ENCODE data around the gene MARCO. TPM values are rescaled to one million over a fixed set of nuclear protein-coding genes. Genes with fewer than 3 reads are reported as not detected.

MARCO gene
- total and polyA plus RNA-seq, 10 of the 15 experiments (the other 5 are each of a cell fraction or from before 2014, with no cell fraction given) = 0.13 to 0.67 (median 0.32) TPM; not detected in 5

GRCh38 chr2:118905206-118905605 is 36.8 kb upstream of the MARCO start:
- 69% methylated on average over 3 of the region's 3 CpGs for WGBS (ENCODE audit: insufficient coverage, insufficient replicate concordance, low lambda C conversion rate, missing lambda C conversion rate)
- in situ Hi-C loops (cut with MboI) = no loop called here
- no peak for ATAC-seq
- Histone ChIP-seq H3K79me2 (ENCODE audit: control insufficient read depth, insufficient read depth, low read length) (no peaks in the 10 kb centered on the region), H4K20me1 (ENCODE audit: control insufficient read depth, insufficient read depth) (no peaks in the 10 kb centered on the region), H3K9me3 (replicated peaks; ENCODE audit: control insufficient read depth, insufficient read depth, low read length) (no peaks in the 10 kb centered on the region), H3K4me2 (ENCODE audit: control insufficient read depth, insufficient read depth) (no peak overlapping the region), H3K4me1 (ENCODE audit: control insufficient read depth, insufficient read depth, low read length) (no peaks in the 10 kb centered on the region), H2AFZ (ENCODE audit: control insufficient read depth, low read depth, low read length) (no peak overlapping the region), H3K4me3 (no peak overlapping the region), H3K27me3 (replicated peaks in 1 of 2; ENCODE audit: control insufficient read depth in 2 of 2, insufficient read depth in 2 of 2, low read length in 1 of 2) (no peaks in the 10 kb centered on the region; a peak in 1 of 4 replicates), H3K9ac (ENCODE audit: control insufficient read depth, insufficient read depth, low read length) (no peak overlapping the region), H3K27ac (ENCODE audit: control insufficient read depth, insufficient read depth) (no peak overlapping the region), H3K36me3 (ENCODE audit: control insufficient read depth in 2 of 2, insufficient read depth in 2 of 2, low read length in 1 of 2) (no peaks in the 10 kb centered on the region)
- ChIA-PET POLR2A (no interaction called here), SMC1A (ENCODE audit: uncharacterized antibody, unreplicated experiment) (no interaction called here), CTCF (no interaction called here), RAD21 (ENCODE audit: unreplicated experiment) (no interaction called here)
- BruUV-seq (replicated peaks) = no TSS peak
- FAIRE-seq = no peak
- intact Hi-C loops (cut with micrococcal nuclease; ENCODE audit: unreplicated experiment) = no loop called here
- TF ChIP-seq RELA (IDR thresholded peaks at IDR 0.05; ENCODE audit: borderline replicate concordance, partially characterized antibody) = no peak
- no peak for TF ChIP-seq PRDM15 (CRISPR knock-in tag; IDR thresholded peaks at IDR 0.05)
- TF ChIP-seq NR2F1 (conservative IDR thresholded peaks at IDR 0.05) = no peak
- no peak for TF ChIP-seq MYB (IDR thresholded peaks at IDR 0.05; ENCODE audit: borderline replicate concordance, low read depth, low read length)
- TF ChIP-seq TARDBP (IDR thresholded peaks at IDR 0.05; ENCODE audit: borderline replicate concordance) = no peak
- TF ChIP-seq SIX5 (IDR thresholded peaks at IDR 0.05; ENCODE audit: low read depth, low read length, severe bottlenecking) = no peak
- no peak for DNase-seq (ENCODE audit: low read depth, low spot score)
